Activated B cell treated with CpG ODN at 0.5 μM for 24 hours (primary cell): ENCODE data around the gene GRM4. TPM values are rescaled to one million over a fixed set of nuclear protein-coding genes. Genes with fewer than 3 reads are reported as not detected.

Source experiments
- ATAC-seq: fragments of 200-7000 bp; cut with Tn5 transposase; one replicate; pipeline ENCODE4 v1.10.0; 2021; ENCODE audit warnings: low read depth, mild to moderate bottlenecking, moderate library complexity
- CTCF ChIA-PET: fragments of 350-600 bp; sonication (Branson Sonifier 250); formaldehyde crosslinking; loops from one replicate; lab custom pipeline; 2021; ENCODE audit warnings: antibody characterized with exemption; lab: Charles Lee
- POLR2A ChIA-PET: fragments of 350-600 bp; sonication (Branson Sonifier 250); formaldehyde crosslinking; loops from one replicate; lab custom pipeline; 2021; ENCODE audit warnings: antibody characterized with exemption; lab: Charles Lee
- DNase-seq: peaks from one replicate; pipeline ENCODE4 v3.0.0; 2022
- H3K27ac Mint-ChIP-seq: one replicate; pipeline ENCODE4 v1.8.0; 2020; ENCODE audit warnings: mixed read lengths
- H3K27me3 Mint-ChIP-seq: one replicate; pipeline ENCODE4 v1.8.0; 2021; ENCODE audit warnings: mixed read lengths
- H3K36me3 Mint-ChIP-seq: one replicate; pipeline ENCODE4 v1.8.0; 2021; ENCODE audit warnings: low read depth, mixed read lengths
- H3K4me1 Mint-ChIP-seq: one replicate; pipeline ENCODE4 v1.8.0; 2021; ENCODE audit warnings: mixed read lengths
- H3K4me3 Mint-ChIP-seq: one replicate; pipeline ENCODE4 v1.8.0; 2020; ENCODE audit warnings: mild to moderate bottlenecking, mixed read lengths
- H3K9me3 Mint-ChIP-seq: one replicate; pipeline ENCODE4 v1.8.0; 2020; ENCODE audit warnings: mixed read lengths
- CTCF ChIP-seq: fragments of 200-600 bp; IDR thresholded peaks from one replicate; pipeline ENCODE4 v1.8.0; 2022; ENCODE audit warnings: antibody characterized with exemption, mild to moderate bottlenecking
- intact Hi-C: fragments of 100-400 bp; cut with micrococcal nuclease; formaldehyde crosslinking; loops from one replicate; pipeline ENCODE4 v1.15.1; 2024
- total RNA-seq: library from RNA; stranded (reverse); gene quantifications from 2 replicates; pipeline ENCODE4 v1.2.3, GENCODE V29; 2022

Gene GRM4
- total RNA-seq, 1 donor from 2014 or later, result not detected

GRCh38 chr6:33981421-33981820, 164.5 kb downstream of the GRM4 start:
- no peak overlapping the region for H3K4me3 Mint-ChIP-seq
- ATAC-seq (no peak), DNase-seq (no peak)
- H3K9me3 Mint-ChIP-seq, result no peaks in the 10 kb centered on the region
- peaks cover 26% of the 10 kb centered on the region for H3K27me3 Mint-ChIP-seq
- TF ChIP-seq CTCF, result no peak
- intact Hi-C loops, result no loop called here
- H3K36me3 Mint-ChIP-seq, result no peaks in the 10 kb centered on the region
- peaks cover 4% of the 10 kb centered on the region for H3K4me1 Mint-ChIP-seq
- ChIA-PET POLR2A (no interaction called here), CTCF (no interaction called here)
- no peak overlapping the region for H3K27ac Mint-ChIP-seq

- intact Hi-C loops, result no loop called here
- TF ChIP-seq CTCF, result no peak
- no peak overlapping the region for H3K4me3 Mint-ChIP-seq
- no peak overlapping the region for H3K27ac Mint-ChIP-seq
- H3K36me3 Mint-ChIP-seq, result no peaks in the 10 kb centered on the region
- ATAC-seq (no peak), DNase-seq (no peak)
- ChIA-PET CTCF (no interaction called here), POLR2A (no interaction called here)
- H3K9me3 Mint-ChIP-seq, result no peaks in the 10 kb centered on the region
- H3K4me1 Mint-ChIP-seq, result peaks cover 4% of the 10 kb centered on the region
- H3K27me3 Mint-ChIP-seq, result peaks cover 28% of the 10 kb centered on the region
Measured at GRCh38 chr6:33980176-33981175, 165.4 kb downstream of the GRM4 start.

- Mint-ChIP-seq H3K9me3 (no peaks in the 10 kb centered on the region), H3K4me3 (no peak overlapping the region), H3K27ac (no peak overlapping the region), H3K36me3 (no peaks in the 10 kb centered on the region), H3K27me3 (peaks cover 29% of the 10 kb centered on the region), H3K4me1 (peaks cover 4% of the 10 kb centered on the region)
- no peak for ATAC-seq
- POLR2A ChIA-PET, result no interaction called here
- no peak for TF ChIP-seq CTCF
- no peak for DNase-seq
- intact Hi-C loops, result no loop called here
- CTCF ChIA-PET, result no interaction called here
Measured at GRCh38 chr6:33979750-33980149, 166.1 kb downstream of the GRM4 start.

- TF ChIP-seq CTCF, result no peak
- ChIA-PET POLR2A (no interaction called here), CTCF (no interaction called here)
- Mint-ChIP-seq H3K36me3 (no peaks in the 10 kb centered on the region), H3K4me1 (peaks cover 4% of the 10 kb centered on the region), H3K9me3 (no peaks in the 10 kb centered on the region), H3K27ac (no peak overlapping the region), H3K4me3 (no peak overlapping the region), H3K27me3 (peaks cover 32% of the 10 kb centered on the region)
- ATAC-seq, result no peak
- no peak for DNase-seq
- intact Hi-C loops, result no loop called here
Measured at GRCh38 chr6:33978412-33979150, 167.3 kb downstream of the GRM4 start.
